Endodermal cell (in vitro differentiated cells): ENCODE measurements around the gene ADAMTS15. TPM values are rescaled to one million over a fixed set of nuclear protein-coding genes. Genes with fewer than 3 reads are reported as not detected.

Experiments
- DNase-seq: peaks from one replicate; pipeline ENCODE4 v3.0.0-alpha.2; 2017
- H3K27ac ChIP-seq: 2 replicates; pipeline ENCODE4 v1.5.1; 2013; ENCODE audit warnings: mild to moderate bottlenecking, low read depth, low read length, moderate library complexity
- H3K27me3 ChIP-seq: 2 replicates; pipeline ENCODE4 v1.6.1; 2013; ENCODE audit warnings: mild to moderate bottlenecking, low read length, moderate library complexity; ENCODE audit not compliant: insufficient read depth, control insufficient read depth, poor library complexity, severe bottlenecking
- H3K36me3 ChIP-seq: 2 replicates; pipeline ENCODE4 v1.7.0; 2013; ENCODE audit warnings: mild to moderate bottlenecking, low read length, moderate library complexity; ENCODE audit not compliant: control insufficient read depth, insufficient read depth
- H3K4me1 ChIP-seq: one replicate; pipeline ENCODE4 v1.7.0; 2013; ENCODE audit warnings: low read length; ENCODE audit not compliant: control insufficient read depth, insufficient read depth
- H3K4me3 ChIP-seq: 2 replicates; pipeline ENCODE4 v1.5.1; 2013; ENCODE audit warnings: mild to moderate bottlenecking, low read length, moderate library complexity
- H3K9ac ChIP-seq: 2 replicates; pipeline ENCODE4 v1.6.1; 2013; ENCODE audit warnings: mild to moderate bottlenecking, low read length, moderate library complexity; ENCODE audit not compliant: poor library complexity, severe bottlenecking; ENCODE audit errors: extremely low read depth
- H3K9me3 ChIP-seq: 2 replicates; pipeline ENCODE4 v1.6.1; 2013; ENCODE audit warnings: mild to moderate bottlenecking, low read length, moderate library complexity; ENCODE audit not compliant: control insufficient read depth
- H3K27ac Mint-ChIP-seq: 2 replicates; pipeline ENCODE4 v1.8.0; 2020; ENCODE audit warnings: mixed read lengths
- H3K27me3 Mint-ChIP-seq: 2 replicates; pipeline ENCODE4 v1.8.0; 2021; ENCODE audit warnings: mild to moderate bottlenecking, mixed read lengths; ENCODE audit not compliant: insufficient read depth
- H3K36me3 Mint-ChIP-seq: 2 replicates; pipeline ENCODE4 v1.8.0; 2020; ENCODE audit warnings: low read depth, mixed read lengths
- H3K4me1 Mint-ChIP-seq: 2 replicates; pipeline ENCODE4 v1.8.0; 2020; ENCODE audit warnings: mixed read lengths
- H3K4me3 Mint-ChIP-seq: 2 replicates; pipeline ENCODE4 v1.8.0; 2020; ENCODE audit warnings: mild to moderate bottlenecking, moderate library complexity, mixed read lengths
- H3K9me3 Mint-ChIP-seq: 2 replicates; pipeline ENCODE4 v1.8.0; 2020; ENCODE audit warnings: mild to moderate bottlenecking, mixed read lengths
- CTCF ChIP-seq: fragments of 200-600 bp; sonication (generic); conservative IDR thresholded peaks from 2 replicates; pipeline ENCODE4 v1.5.0; 2021; ENCODE audit warnings: antibody characterized with exemption, mild to moderate bottlenecking
- WGBS, 2 experiments: methylation state at CpG; one replicate each; pipeline versions ENCODE4 v1.1.5 to v1.1.7; 2013; ENCODE audit warnings: missing lambda C conversion rate in 2 of 2, mixed read lengths in 1 of 2; ENCODE audit not compliant: insufficient coverage in 1 of 2, insufficient read length in 1 of 2; 5-methylcytosine and 5-hydroxymethylcytosine counted together
- total RNA-seq, 2 donors: library from RNA; stranded (reverse); fragmentation: NEBNext Ultra II Directional in 1 of 2; extraction: Animal tissue kit (Norgen Biotek cat#: 25700) in 1 of 2; gene quantifications; 2 replicates in 1 of 2; 3 replicates in 1 of 2; pipeline ENCODE4 v1.2.1, GENCODE V29; 2021

Gene ADAMTS15
- total RNA-seq, 2 donors from 2014 or later, result 0.27 to 1.0 TPM

- H3K4me3 ChIP-seq, result no peak overlapping the region
- TF ChIP-seq CTCF, result no peak
- Mint-ChIP-seq H3K27ac (no peak overlapping the region), H3K4me3 (no peak overlapping the region), H3K27me3 (no peaks in the 10 kb centered on the region), H3K36me3 (peaks cover 2% of the 10 kb centered on the region), H3K4me1 (no peaks in the 10 kb centered on the region), H3K9me3 (no peaks in the 10 kb centered on the region)
- no peak overlapping the region for H3K9ac ChIP-seq
- H3K4me1 ChIP-seq, result no peaks in the 10 kb centered on the region
- WGBS, 2 experiments, result 88 to 96% methylated on average over 4 to 7 of the region's 7 CpGs
- H3K27ac ChIP-seq, result no peak overlapping the region
- H3K9me3 ChIP-seq, result no peaks in the 10 kb centered on the region
- DNase-seq, result no peak
- no peaks in the 10 kb centered on the region for H3K36me3 ChIP-seq
- no peaks in the 10 kb centered on the region for H3K27me3 ChIP-seq
Measured at GRCh38 chr11:130472434-130472961, 24.1 kb downstream of the ADAMTS15 start.

- Mint-ChIP-seq H3K4me3 (no peak overlapping the region), H3K27me3 (no peaks in the 10 kb centered on the region), H3K9me3 (no peaks in the 10 kb centered on the region), H3K36me3 (peaks cover 2% of the 10 kb centered on the region), H3K4me1 (no peaks in the 10 kb centered on the region), H3K27ac (no peak overlapping the region)
- TF ChIP-seq CTCF, result no peak
- Histone ChIP-seq H3K4me3 (no peak overlapping the region), H3K4me1 (no peaks in the 10 kb centered on the region), H3K27ac (no peak overlapping the region), H3K36me3 (no peaks in the 10 kb centered on the region), H3K27me3 (no peaks in the 10 kb centered on the region), H3K9me3 (no peaks in the 10 kb centered on the region), H3K9ac (no peak overlapping the region)
- DNase-seq, result no peak
- WGBS, 2 experiments, result 95 to 97% methylated on average over 37 to 52 of the region's 52 CpGs
Measured at GRCh38 chr11:130473056-130473794, 24.8 kb downstream of the ADAMTS15 start.

- no peak overlapping the region for H3K9ac ChIP-seq
- no peak overlapping the region for H3K4me3 ChIP-seq
- no peak overlapping the region for H3K4me3 Mint-ChIP-seq
- H3K9me3 ChIP-seq, result no peaks in the 10 kb centered on the region
- H3K36me3 Mint-ChIP-seq, result peaks cover 1% of the 10 kb centered on the region
- H3K36me3 ChIP-seq, result no peaks in the 10 kb centered on the region
- no peaks in the 10 kb centered on the region for H3K9me3 Mint-ChIP-seq
- TF ChIP-seq CTCF, result no peak
- no peak overlapping the region for H3K27ac Mint-ChIP-seq
- no peaks in the 10 kb centered on the region for H3K27me3 Mint-ChIP-seq
- DNase-seq, result no peak
- 91 to 94% methylated on average over 4 to 21 of the region's 21 CpGs for WGBS, 2 experiments
- H3K27ac ChIP-seq, result no peak overlapping the region
- no peaks in the 10 kb centered on the region for H3K27me3 ChIP-seq
- no peaks in the 10 kb centered on the region for H3K4me1 ChIP-seq
- no peaks in the 10 kb centered on the region for H3K4me1 Mint-ChIP-seq
Measured at GRCh38 chr11:130473795-130474377, 25.4 kb downstream of the ADAMTS15 start.
